PC-9 (cell line): ENCODE data around the gene CLEC11A. TPM values are rescaled to one million over a fixed set of nuclear protein-coding genes. Genes with fewer than 3 reads are reported as not detected.

Experiments
- BruUV-seq: library from RNA; stranded (reverse); fragments of 400-500 nt; replicated peaks from 2 replicates; lab custom pipeline; 2021; lab: Mats Ljungman, UMichigan
- CTCF ChIA-PET: fragments of 300-600 bp; sonication (Branson Sonifier 250); formaldehyde crosslinking; loops from one replicate; lab custom pipeline; 2022; ENCODE audit warnings: antibody characterized with exemption; lab: Charles Lee
- POLR2A ChIA-PET: fragments of 300-600 bp; sonication (Branson Sonifier 250); formaldehyde crosslinking; loops from one replicate; lab custom pipeline; 2022; ENCODE audit warnings: antibody characterized with exemption; ENCODE audit not compliant: unreplicated experiment; lab: Charles Lee
- DNase-seq, 2 experiments: peaks; one replicate each; pipeline versions ENCODE4 v3.0.0 to v3.0.0-alpha.2; 2015 to 2022; ENCODE audit warnings: mixed read lengths in 1 of 2
- H2AFZ ChIP-seq: fragments of 200-600 bp; sonication (generic); 2 replicates; pipeline ENCODE4 v1.8.1; 2017; ENCODE audit warnings: antibody characterized with exemption
- H3F3A ChIP-seq: fragments of 200-600 bp; sonication (generic); 2 replicates; pipeline ENCODE4 v1.8.1; 2017; ENCODE audit warnings: antibody characterized with exemption, mild to moderate bottlenecking, low read depth; ENCODE audit not compliant: insufficient read depth
- H3K27ac ChIP-seq: fragments of 200-600 bp; sonication (generic); 2 replicates; pipeline ENCODE4 v1.6.1; 2016; ENCODE audit warnings: mixed run types
- H3K27me3 ChIP-seq: fragments of 200-600 bp; sonication (generic); 2 replicates; pipeline ENCODE4 v1.6.1; 2016; ENCODE audit warnings: low read depth, mixed run types; ENCODE audit not compliant: insufficient read depth
- H3K36me3 ChIP-seq: fragments of 200-600 bp; sonication (generic); 2 replicates; pipeline ENCODE4 v1.6.1; 2016; ENCODE audit warnings: low read depth, mixed run types
- H3K4me1 ChIP-seq: fragments of 200-600 bp; sonication (generic); replicated peaks from 2 replicates; pipeline ENCODE4 v1.6.1; 2016; ENCODE audit warnings: mixed run types; ENCODE audit not compliant: insufficient read depth
- H3K4me2 ChIP-seq: fragments of 200-600 bp; sonication (generic); 2 replicates; pipeline ENCODE4 v1.6.1; 2017; ENCODE audit warnings: mixed run types
- H3K4me3 ChIP-seq: fragments of 200-600 bp; sonication (generic); 2 replicates; pipeline ENCODE4 v1.6.1; 2016; ENCODE audit warnings: mixed run types
- H3K79me2 ChIP-seq: fragments of 200-600 bp; sonication (generic); 2 replicates; pipeline ENCODE4 v1.6.1; 2017; ENCODE audit warnings: low read depth, mixed run types
- H3K9me2 ChIP-seq: fragments of 200-600 bp; sonication (generic); 2 replicates; pipeline ENCODE4 v1.8.1; 2017; ENCODE audit warnings: mild to moderate bottlenecking; ENCODE audit not compliant: insufficient read depth
- H3K9me3 ChIP-seq: fragments of 200-600 bp; sonication (generic); 2 replicates; pipeline ENCODE4 v1.8.1; 2016; ENCODE audit warnings: low read depth; ENCODE audit not compliant: insufficient read depth
- H4K20me1 ChIP-seq: fragments of 200-600 bp; sonication (generic); 2 replicates; pipeline ENCODE4 v1.8.1; 2017; ENCODE audit not compliant: insufficient read depth
- CTCF ChIP-seq: fragments of 200-600 bp; sonication (generic); conservative IDR thresholded peaks from 2 replicates; pipeline ENCODE4 v1.6.1; 2017; ENCODE audit warnings: mixed run types, antibody characterized with exemption, mild to moderate bottlenecking, moderate library complexity
- EZH2 ChIP-seq: fragments of 200-600 bp; sonication (generic); IDR thresholded peaks from 2 replicates; pipeline ENCODE4 v1.8.0; 2017; ENCODE audit warnings: antibody characterized with exemption, low read depth
- intact Hi-C: fragments of 100-400 bp; cut with micrococcal nuclease; formaldehyde crosslinking; loops from one replicate; pipeline ENCODE4 v1.10.0; 2022; ENCODE audit not compliant: unreplicated experiment
- total RNA-seq: library from RNA; stranded (reverse); gene quantifications from 2 replicates; pipeline ENCODE4 v1.2.3, GENCODE V29; 2021

CLEC11A gene
- total RNA-seq, 1 experiment from 2014 or later, result not detected

DNA sequence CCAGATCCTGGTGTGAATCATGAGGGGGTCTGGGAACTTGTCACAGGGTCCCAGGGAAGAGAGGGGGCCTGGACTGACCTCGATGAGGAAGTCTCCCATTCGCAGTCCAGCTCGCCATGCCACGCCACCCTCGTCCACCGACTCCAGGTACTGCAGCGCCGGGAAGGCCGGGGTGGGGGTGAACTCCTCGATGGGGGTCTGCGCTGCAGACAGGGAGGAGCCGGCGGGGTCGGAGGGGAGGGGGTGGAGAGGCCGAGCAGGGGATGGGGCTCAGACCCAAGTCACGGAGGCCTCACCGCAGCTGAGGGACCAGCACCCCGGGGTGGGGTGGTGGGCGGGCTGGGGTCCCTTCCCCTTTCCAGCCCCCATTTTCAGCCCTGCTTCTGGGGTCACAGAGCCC is 34.4 kb upstream of the CLEC11A start:
- Histone ChIP-seq H3K4me1 (no peaks in the 10 kb centered on the region), H3K4me3 (no peak overlapping the region), H3K27me3 (peaks cover 83% of the 10 kb centered on the region), H2AFZ (no peak overlapping the region), H3K36me3 (no peaks in the 10 kb centered on the region), H3F3A (no peaks in the 10 kb centered on the region), H4K20me1 (no peaks in the 10 kb centered on the region), H3K9me3 (no peaks in the 10 kb centered on the region), H3K27ac (no peak overlapping the region), H3K9me2 (no peaks in the 10 kb centered on the region), H3K4me2 (no peak overlapping the region), H3K79me2 (no peaks in the 10 kb centered on the region)
- no peak for TF ChIP-seq CTCF
- BruUV-seq, result no TSS peak
- no peak for DNase-seq
- intact Hi-C loops, result no loop called here
- ChIA-PET CTCF (no interaction called here), POLR2A (interaction anchor here (0.6 kb wide), 1 partner anchor 26 kb away, joined by 20 read pairs; no protein-coding TSS in a partner anchor)

GRCh38 chr19:50690439-50690838 is 32.7 kb upstream of the CLEC11A start:
- ChIA-PET POLR2A (no interaction called here), CTCF (no interaction called here)
- Histone ChIP-seq H3K4me2 (no peak overlapping the region), H3K4me3 (no peak overlapping the region), H3K79me2 (no peaks in the 10 kb centered on the region), H3F3A (no peaks in the 10 kb centered on the region), H3K36me3 (no peaks in the 10 kb centered on the region), H3K27me3 (peaks cover 66% of the 10 kb centered on the region), H3K27ac (no peak overlapping the region), H3K9me2 (no peaks in the 10 kb centered on the region), H4K20me1 (no peaks in the 10 kb centered on the region), H2AFZ (no peak overlapping the region), H3K9me3 (no peaks in the 10 kb centered on the region), H3K4me1 (no peaks in the 10 kb centered on the region)
- TF ChIP-seq EZH2 (no peak), CTCF (no peak)
- DNase-seq, result no peak
- intact Hi-C loops, result no loop called here
- BruUV-seq, result no TSS peak

DNA sequence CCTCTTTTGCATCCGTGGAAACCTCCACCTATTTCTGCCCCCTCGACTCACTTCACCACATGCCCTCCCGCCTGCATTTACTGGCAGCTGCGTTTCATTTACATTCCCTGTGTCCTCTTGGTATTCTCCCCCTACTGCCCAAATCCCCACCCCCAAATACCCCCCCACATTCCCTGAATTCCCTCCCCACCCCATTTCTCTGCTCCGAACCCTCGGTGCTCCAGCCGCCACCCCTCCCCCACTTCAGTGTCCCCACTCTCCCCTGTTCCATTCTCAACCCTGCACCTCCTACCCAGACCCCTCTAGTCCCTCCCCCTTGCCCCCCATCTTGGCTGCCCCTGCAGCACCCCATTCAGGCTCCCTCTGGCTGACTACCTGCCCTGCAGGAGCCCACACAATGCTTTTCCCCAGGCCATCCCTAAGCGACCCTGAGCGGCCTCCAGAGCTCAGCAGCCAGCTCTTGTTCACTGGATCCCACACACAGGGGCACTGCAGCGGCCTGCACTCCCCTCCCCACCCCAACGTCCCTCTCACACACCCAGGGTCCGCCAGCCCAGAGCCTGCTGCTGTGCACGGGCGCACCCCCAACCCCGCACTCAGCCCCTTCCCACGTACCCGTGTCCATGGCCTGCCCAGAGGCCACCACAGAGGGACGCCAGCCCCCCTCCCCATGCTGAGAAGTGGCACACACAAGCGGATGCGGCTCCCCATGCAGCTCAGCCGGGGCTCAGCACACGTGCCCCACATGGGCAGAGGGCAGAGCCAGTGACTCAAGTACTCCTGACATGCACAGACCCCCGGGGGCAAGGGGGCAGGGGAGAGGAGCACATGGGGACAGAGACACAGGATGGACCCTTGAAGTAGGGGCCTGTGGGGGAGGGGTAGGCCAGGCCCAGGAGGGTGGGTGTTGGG is 29.8 kb upstream of the CLEC11A start:
- H3K79me2 ChIP-seq, result no peaks in the 10 kb centered on the region
- H3K36me3 ChIP-seq, result no peaks in the 10 kb centered on the region
- no TSS peak for BruUV-seq
- H3K4me3 ChIP-seq, result no peak overlapping the region
- no peaks in the 10 kb centered on the region for H3K4me1 ChIP-seq
- H3K9me2 ChIP-seq, result no peaks in the 10 kb centered on the region
- ChIA-PET POLR2A (no interaction called here), CTCF (no interaction called here)
- no peaks in the 10 kb centered on the region for H3K9me3 ChIP-seq
- no peaks in the 10 kb centered on the region for H3F3A ChIP-seq
- peaks cover 53% of the 10 kb centered on the region for H3K27me3 ChIP-seq
- no peaks in the 10 kb centered on the region for H4K20me1 ChIP-seq
- TF ChIP-seq CTCF (no peak), EZH2 (no peak)
- no peak overlapping the region for H3K4me2 ChIP-seq
- H2AFZ ChIP-seq, result no peak overlapping the region
- DNase-seq, result no peak
- intact Hi-C loops, result no loop called here
- no peak overlapping the region for H3K27ac ChIP-seq
